ENCODE measurements around the gene MEF2D.

MEF2D gene

GRCh38 chr1:156524481-156524869 lies 23.9 kb upstream of the MEF2D start:
- DNase-seq (ENCODE audit: low read depth in 2 of 2), result no peak

DNA sequence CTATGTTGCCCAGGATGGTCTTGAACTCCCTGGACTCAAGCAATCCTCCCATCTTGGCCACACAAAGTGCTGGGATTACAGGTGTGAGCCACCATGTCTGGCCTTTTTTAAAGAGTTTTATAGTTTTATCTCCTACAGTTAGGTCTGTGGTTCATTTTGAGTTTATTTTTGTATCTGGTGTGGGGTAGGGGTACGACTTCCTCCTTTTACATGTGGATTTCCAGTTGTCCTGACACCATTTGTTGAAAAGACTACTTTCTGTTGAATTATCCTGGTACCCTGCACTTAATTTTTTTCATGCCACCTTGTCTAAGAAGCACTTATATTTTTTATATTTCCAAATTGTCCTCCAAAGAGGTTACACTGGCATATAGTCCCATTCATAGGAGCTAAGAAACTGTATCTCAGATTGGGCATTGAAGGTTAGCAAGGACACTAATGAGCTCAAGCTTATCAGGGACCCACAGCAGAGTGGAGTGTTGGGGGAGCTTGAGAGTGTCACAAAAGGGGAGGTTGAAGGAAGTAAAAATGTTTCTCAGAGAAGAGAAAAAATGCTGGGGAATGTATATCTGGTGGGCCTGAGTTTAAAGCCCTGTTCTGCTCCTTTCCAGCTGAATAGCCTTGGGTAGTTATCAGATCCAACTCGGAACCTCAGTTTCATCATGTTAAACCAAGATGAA lies 23.4 kb upstream of the MEF2D start:
- DNase-seq (ENCODE audit: low read depth in 2 of 2), result no peak

GRCh38 chr1:156522443-156522970 lies 21.9 kb upstream of the MEF2D start:
- no peak for DNase-seq (ENCODE audit: low read depth in 2 of 2)

- no peak for DNase-seq (ENCODE audit: low read depth in 2 of 2)
Observed at GRCh38 chr1:156517748-156518147, 17.2 kb upstream of the MEF2D start.

DNA sequence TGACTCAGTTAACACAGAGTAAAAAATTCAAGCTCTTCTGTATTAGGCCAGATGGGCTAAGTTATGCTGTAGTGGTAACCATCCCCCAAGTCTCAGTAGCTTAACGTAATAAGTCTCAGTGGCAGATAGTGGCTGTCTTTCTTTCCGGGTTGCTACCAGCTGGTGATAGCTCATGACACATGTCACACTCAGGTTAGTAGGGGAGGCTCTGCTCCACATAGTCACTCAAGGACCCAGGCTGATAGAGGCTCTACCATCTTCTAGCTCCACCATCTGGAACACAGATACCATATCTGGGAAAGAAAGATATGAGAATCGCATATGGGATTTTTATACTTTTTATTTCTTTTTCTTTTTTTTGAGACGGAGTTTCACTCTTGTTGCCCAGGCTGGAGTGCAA lies 16.2 kb upstream of the MEF2D start:
- no peak for DNase-seq (ENCODE audit: low read depth in 2 of 2)

DNA sequence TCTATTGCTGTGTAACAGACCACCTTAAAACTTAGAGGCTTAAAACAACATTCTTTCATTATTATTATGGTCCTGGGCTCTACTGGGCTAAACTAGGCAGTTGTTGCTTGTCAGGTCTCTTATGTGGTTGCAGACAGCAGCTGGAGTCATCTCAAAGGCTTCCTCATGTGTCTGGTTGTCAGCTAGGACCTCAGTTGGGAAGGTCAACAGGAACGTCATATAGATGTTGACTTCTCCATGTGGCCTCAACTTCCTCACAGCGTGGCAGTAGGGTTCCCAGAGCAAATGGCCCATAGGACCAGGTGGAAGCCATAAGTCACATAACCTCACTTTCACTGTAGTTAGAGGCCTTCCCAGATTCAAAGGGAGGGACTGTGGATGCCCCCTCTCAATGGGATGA lies 15.4 kb upstream of the MEF2D start:
- DNase-seq (ENCODE audit: low read depth in 2 of 2), result no peak

- no peak for DNase-seq (ENCODE audit: low read depth in 2 of 2)
Observed at GRCh38 chr1:156513185-156513584, 12.6 kb upstream of the MEF2D start.

DNA sequence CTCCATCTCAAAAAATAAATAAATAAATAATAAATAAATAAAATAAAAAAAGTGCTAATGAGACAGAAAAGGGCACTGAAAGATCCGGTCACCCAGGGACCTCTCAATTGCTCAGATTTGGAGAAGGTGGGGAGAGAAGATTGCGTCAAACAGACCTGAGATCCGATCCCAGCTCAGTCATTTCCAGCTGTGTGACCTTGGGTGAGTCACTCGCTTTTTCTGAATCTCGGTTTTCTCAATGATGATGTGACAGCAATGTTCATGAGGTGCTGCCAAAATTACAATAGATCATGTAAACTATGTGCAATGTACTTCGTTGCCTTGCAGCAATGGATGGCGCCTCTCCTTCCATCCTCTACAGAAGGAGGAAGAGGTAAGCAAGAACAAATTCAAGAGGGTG lies 11.1 kb upstream of the MEF2D start:
- no peak for DNase-seq (ENCODE audit: low read depth in 2 of 2)

DNA sequence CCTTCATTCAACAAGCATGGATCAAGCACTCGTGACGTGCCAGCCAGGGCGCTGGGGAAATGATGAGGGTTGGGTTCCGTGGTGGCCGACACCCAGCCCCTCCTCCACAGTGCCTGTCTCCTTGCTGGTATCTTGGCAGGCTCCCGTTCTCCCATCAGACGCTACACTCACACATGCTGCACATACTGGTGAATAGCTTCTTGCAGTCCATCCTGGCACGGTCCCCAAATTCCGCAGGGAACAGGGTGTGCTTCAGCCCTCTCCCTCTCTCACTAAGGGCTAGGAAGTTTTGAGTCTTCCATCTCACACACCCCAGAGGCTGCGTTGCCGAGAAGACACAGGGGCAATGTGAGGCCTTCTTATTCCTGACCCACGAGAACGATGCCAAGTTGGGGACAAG lies 10.1 kb upstream of the MEF2D start:
- peak; percentile 42 to 47 for DNase-seq (ENCODE audit: low read depth in 2 of 2)

GRCh38 chr1:156509424-156510034 lies 9.0 kb upstream of the MEF2D start:
- no peak for DNase-seq (ENCODE audit: low read depth in 2 of 2)

DNA sequence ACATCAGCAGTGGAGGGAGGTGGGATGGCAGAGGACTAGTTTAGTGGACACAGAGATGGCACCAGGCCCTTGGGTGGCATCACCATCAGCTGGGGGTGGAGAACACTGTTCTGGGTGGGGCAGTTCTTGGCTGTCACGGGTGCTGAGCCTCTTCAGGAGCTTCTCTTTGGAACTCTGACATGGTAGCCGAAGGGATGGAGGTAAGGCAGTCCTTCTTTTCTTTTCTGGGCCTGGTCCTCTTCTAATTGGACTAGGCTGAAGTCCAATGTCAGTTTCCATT lies 8.3 kb upstream of the MEF2D start:
- no peak for DNase-seq (ENCODE audit: low read depth in 2 of 2)

DNA sequence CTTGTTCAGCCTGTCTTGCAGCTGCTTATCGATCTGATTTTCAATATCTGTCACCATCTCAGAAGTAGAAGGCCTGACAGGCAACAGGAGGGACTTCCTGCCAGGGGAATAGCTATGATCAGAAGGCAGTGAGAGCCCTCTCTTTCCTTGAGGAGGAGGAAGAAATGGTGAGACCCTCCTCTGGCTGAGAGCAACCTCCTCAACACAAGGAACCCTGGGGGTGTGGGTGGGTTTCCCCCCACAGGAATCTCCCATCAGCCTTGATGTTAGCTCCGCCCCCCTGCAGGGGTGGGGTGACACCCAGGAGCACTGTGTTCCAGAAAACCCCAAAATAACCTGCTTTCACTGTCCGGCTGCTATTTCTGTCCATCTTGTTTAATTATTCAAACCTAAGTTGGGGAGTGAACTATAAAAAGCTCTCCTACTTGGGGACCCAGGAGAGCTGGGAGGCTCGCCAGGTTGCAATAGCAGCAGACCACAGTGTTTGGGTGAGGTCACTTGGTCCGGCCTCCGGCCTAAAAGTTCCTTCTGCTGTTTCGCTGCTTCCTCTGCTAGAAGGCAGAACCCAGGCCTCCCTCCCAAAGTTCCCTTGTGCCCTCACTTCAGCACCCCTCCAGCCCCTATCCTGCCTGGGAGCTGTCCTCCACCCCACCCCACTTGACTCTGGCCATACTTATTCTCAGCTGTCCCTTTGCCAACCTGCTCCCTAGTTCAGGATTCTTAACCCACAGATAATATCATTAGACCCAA lies 7.8 kb upstream of the MEF2D start:
- no peak for DNase-seq (ENCODE audit: low read depth in 2 of 2)

- no peak for DNase-seq (ENCODE audit: low read depth in 2 of 2)
Observed at GRCh38 chr1:156506450-156506849, 5.9 kb upstream of the MEF2D start.

DNA sequence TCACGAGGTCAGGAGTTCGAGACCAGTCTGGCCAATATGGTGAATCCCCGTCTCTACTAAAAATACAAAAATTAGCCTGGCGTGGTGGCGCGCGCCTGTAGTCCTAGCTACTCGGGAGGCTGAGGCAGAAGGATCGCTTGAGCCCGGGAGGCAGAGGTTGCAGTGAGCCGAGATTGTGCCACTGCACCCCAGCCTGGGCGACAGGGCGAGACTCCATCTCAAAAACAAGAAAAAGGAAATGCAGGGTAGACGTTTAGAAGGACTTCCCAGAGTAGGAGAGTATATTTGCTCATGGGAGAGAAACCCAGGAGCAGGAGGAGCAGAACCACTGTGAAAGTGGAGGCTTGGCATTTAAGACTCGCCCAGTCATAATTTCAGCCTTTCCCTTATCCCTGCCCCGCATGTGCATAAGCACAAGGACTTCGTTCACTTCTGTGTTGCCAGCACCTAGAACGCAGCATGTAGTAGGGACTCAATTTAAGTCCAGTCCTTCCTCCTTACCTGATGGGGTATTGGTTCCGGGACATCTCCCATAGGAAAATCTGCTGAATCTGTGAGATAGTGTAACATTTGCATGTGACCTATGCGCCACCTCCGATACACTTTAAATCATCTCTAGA lies 5.2 kb upstream of the MEF2D start:
- no peak for DNase-seq (ENCODE audit: low read depth in 2 of 2)

DNA sequence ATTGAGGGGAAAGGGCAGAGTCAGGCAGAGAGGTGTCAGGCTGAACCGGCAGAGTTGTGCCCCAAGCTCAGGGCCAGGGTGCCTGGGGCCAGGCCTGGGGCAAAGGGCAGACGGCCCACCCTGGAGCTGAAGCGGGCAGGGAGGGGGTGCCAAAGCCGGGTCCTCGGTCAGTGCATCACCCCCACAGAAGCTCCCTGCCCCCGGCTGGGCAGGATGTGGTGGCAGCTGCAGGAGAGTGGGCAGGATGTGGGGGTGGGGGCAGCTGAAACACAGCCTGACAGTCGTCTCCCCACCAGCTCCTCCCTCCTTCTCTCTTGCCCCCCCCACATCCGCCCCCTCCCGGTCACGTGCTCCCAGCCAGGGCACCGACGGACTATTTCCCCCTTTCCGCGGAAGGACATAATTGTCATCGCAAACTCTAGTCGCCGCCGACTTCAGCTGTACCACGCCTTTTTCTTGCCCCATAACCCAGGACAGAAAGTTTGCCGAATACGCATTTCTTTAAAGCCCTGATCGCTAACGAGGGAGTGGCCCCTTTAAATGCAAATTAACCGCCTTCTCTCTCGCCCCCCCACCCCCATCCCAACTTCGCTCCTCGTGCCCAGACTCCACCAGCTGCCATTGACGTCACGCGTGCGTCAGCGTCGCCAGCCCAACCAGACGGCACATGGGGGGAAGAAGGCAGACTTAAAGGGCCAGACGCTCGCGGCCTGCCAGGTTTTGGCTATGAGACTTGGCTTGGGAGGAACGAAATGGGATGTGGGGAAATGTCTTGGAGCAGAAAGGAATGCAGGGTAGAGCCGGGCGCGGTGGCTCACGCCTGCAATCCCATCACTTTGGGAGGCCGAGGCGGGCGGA lies 4.5 kb upstream of the MEF2D start:
- DNase-seq (ENCODE audit: low read depth in 2 of 2), result peak; percentile 99

GRCh38 chr1:156504438-156504813 lies 3.9 kb upstream of the MEF2D start:
- DNase-seq (ENCODE audit: low read depth in 2 of 2), result no peak

DNA sequence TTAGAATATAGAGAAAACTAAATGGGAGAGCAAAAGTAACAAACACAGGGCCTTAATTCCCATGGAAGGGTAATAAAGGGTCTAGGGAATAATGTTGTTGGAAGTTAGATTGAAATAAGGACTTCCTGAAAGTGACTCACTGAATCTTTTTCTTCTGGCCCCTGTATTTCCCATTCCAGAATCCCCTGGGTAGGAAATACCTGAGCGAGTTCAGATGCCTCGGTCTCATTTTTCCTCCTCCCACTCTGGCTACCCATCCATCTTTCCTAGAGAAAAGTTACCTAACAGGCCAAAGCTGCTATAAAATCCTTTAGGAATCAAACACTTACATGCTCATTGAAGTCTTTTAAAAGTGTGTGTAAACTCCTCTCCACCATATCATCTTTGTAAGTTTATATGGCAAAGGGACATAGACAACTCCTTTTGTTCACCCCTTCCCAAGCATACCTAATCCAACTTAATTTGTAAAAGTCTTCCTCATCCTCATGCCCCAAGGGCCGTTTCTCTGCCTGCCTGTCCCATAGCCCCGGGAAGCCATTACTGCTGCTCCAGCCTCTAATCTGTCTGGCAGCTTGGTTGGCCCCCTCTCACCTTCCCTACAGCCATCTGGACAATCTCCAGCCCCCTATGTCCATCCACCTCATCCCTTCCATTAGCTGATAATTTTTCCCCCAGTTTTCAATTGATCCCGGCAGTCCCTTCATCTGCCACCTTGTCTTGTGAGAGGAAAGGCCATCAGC lies 3.3 kb upstream of the MEF2D start:
- DNase-seq (ENCODE audit: low read depth in 2 of 2), result no peak

GRCh38 chr1:156502894-156503697 lies 2.5 kb upstream of the MEF2D start:
- peak; percentile 86 to 88 for DNase-seq (ENCODE audit: low read depth in 2 of 2)

DNA sequence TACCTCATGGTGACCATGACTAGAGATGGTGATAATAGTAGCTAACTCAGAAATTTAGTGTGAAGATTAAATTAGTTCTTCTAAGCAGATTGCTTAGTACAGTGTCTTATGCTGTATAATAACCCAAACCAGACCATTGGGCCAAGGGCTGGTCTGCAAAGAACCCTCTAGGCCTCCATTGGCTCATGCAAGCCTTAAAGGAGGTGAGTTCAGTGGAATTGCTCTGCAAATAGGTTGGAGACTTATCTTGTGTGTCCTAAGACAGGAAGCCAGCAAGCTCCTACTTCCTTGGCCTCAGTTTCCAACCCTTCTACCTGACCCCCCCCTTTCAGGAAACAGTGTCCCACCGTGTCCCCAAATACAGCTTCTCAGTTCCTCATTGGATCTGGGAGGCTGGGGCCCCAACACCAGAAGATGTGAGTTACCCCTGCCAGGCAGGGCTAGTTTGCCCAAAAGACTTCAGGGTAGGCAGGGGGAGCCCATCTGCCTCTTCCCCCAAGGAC lies 1.9 kb upstream of the MEF2D start:
- DNase-seq (ENCODE audit: low read depth in 2 of 2), result no peak
